Measurements from ENCODE around the gene WNK2.

Gene WNK2

GRCh38 chr9:93299418-93300174 is 115.7 kb downstream of the WNK2 start (continued):
- no peak for TF ChIP-seq ZNF274 (IDR thresholded peaks at IDR 0.05; ENCODE audit: low read length)
- no peak for TF ChIP-seq ZNF274 (tag by site-specific recombination; IDR thresholded peaks at IDR 0.05; ENCODE audit: borderline replicate concordance)
- no peak for TF ChIP-seq ZNF76 (tag by site-specific recombination; IDR thresholded peaks at IDR 0.05; ENCODE audit: borderline replicate concordance, low read depth)
- no peak for TF ChIP-seq OSR2 (tag by site-specific recombination; IDR thresholded peaks at IDR 0.05)

GRCh38 chr9:93300175-93300572 is 116.2 kb downstream of the WNK2 start:
- TF ChIP-seq RBAK (tag by site-specific recombination; IDR thresholded peaks at IDR 0.05), result no peak
- TF ChIP-seq ZNF518A (tag by site-specific recombination; conservative IDR thresholded peaks at IDR 0.05; ENCODE audit: low read depth), result no peak
- no peak for TF ChIP-seq KLF9 (tag by site-specific recombination; IDR thresholded peaks at IDR 0.05; ENCODE audit: low read depth)
- TF ChIP-seq ZNF184 (tag by site-specific recombination; IDR thresholded peaks at IDR 0.05), result no peak
- no peak for TF ChIP-seq ZNF121 (tag by site-specific recombination; IDR thresholded peaks at IDR 0.05)
- TF ChIP-seq GLIS1 (tag by site-specific recombination; IDR thresholded peaks at IDR 0.05), result no peak
- TF ChIP-seq ZNF585B (tag by site-specific recombination; IDR thresholded peaks at IDR 0.05), result no peak
- TF ChIP-seq ZNF366 (tag by site-specific recombination; conservative IDR thresholded peaks at IDR 0.05), result no peak
- no peak for TF ChIP-seq ZNF18 (tag by site-specific recombination; IDR thresholded peaks at IDR 0.05)
- TF ChIP-seq ZNF16 (tag by site-specific recombination; IDR thresholded peaks at IDR 0.05; ENCODE audit: low read depth), result no peak
- POLR2A ChIA-PET, result no interaction called here
- H3K36me3 ChIP-seq (ENCODE audit: control insufficient read depth in 2 of 2, insufficient read depth in 1 of 2, low read length in 2 of 2), result peaks cover 0 to 3% of the 10 kb centered on the region in 2 experiments; a peak in 1 of 3 replicates
- H3K27ac ChIP-seq (ENCODE audit: extremely low read depth, low read depth, low read length), result no peak overlapping the region
- H3K9me3 ChIP-seq (ENCODE audit: control insufficient read depth, insufficient read depth, low read depth, low read length), result no peaks in the 10 kb centered on the region
- CTCF ChIA-PET, result no interaction called here
- no peaks in the 10 kb centered on the region for H3K4me1 ChIP-seq (ENCODE audit: control insufficient read depth, insufficient read depth, low read length)
- H3K4me3 ChIP-seq (ENCODE audit: low read depth, low read length), result no peak overlapping the region

- Histone ChIP-seq H3K4me3 (ENCODE audit: low read depth, low read length) (no peak overlapping the region), H3K9me3 (ENCODE audit: control insufficient read depth, insufficient read depth, low read depth, low read length) (no peaks in the 10 kb centered on the region), H3K4me1 (ENCODE audit: control insufficient read depth, insufficient read depth, low read length) (no peaks in the 10 kb centered on the region), H3K27ac (ENCODE audit: extremely low read depth, low read depth, low read length) (no peak overlapping the region), H3K36me3 (ENCODE audit: control insufficient read depth in 2 of 2, insufficient read depth in 1 of 2, low read length in 2 of 2) (peaks cover 0 to 3% of the 10 kb centered on the region in 2 experiments; a peak in 1 of 3 replicates)
- CTCF ChIA-PET, result interaction anchor here (0.8 to 3.8 kb wide), 3 partner anchors 12 to 192 kb away, joined by 3 to 29 read pairs (median 4); no protein-coding TSS in a partner anchor
- POLR2A ChIA-PET, result no interaction called here
- TF ChIP-seq ZNF645 (tag by site-specific recombination; IDR thresholded peaks at IDR 0.05) (no peak), BCL6B (tag by site-specific recombination; IDR thresholded peaks at IDR 0.05) (no peak), ZNF16 (tag by site-specific recombination; IDR thresholded peaks at IDR 0.05; ENCODE audit: low read depth) (no peak), SETDB1 (IDR thresholded peaks at IDR 0.05; ENCODE audit: insufficient read length, low read length) (no peak), HOXD13 (CRISPR knock-in tag; IDR thresholded peaks at IDR 0.05; ENCODE audit: borderline replicate concordance) (no peak), ZNF133 (tag by site-specific recombination; IDR thresholded peaks at IDR 0.05) (no peak), ELK4 (IDR thresholded peaks at IDR 0.05; ENCODE audit: borderline replicate concordance, low read depth, low read length) (no peak)
Measured at GRCh38 chr9:93300585-93301081, 116.7 kb downstream of the WNK2 start.

Measured in HEK293 (cell line).